ENCODE measurements around the gene PCNX3.
"Not testable (repeated sequence)": the region's sequence is repeated elsewhere in the genome, so short reads cannot be mapped to it uniquely, and the experiment has no call there.

PCNX3 gene

DNA sequence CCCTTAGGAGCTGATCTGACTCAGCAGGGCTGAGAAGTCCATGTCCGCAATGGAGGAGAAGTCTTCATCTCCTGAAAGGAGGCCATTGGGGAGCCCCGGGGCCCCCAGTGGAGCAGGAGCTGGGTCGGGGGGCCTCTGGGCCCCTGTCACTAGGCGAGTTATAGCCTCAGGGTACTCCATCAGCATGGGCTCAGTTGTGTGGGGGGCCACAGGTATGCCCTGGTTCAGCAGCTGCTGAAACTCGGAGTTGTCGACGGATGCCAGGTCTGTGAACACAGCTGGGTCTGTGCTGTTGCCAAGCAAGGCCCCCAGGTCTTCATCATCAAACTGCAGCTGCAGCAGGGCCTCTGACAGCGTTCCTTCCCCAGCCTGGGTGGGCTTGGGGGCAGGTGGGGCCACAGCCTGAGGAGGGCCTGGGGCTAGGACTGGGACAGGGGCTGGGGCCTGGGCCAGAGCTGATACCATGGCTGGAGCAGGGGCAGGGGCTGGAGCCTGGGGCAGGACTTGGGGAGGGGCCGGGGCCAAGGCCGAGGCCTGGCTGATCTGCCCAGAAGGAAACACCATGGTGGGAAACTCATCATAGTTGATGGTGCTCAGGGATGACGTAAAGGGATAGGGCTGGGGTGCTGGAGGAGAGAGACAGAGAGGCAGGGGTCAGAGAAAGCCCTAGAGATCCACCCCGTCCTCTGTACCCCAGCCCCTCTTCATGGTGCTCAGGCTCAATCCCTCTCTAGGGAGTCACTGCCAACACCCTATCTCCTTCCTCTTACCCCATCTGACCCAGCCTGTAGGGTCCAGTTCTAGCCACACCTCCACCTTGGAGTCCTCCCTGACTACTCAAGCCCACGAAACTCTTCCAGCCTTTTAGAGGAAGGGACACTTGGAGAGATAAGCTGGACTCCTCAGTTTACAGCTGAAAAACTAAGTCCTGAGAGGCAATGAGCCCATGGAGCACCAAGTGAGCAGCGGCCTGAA is 39.1 kb downstream of the PCNX3 start:
- no peak for DNase-seq (ENCODE audit: low spot score)

GRCh38 chr11:65655570-65656332 is 40.2 kb downstream of the PCNX3 start:
- DNase-seq (ENCODE audit: low spot score): no peak

DNA sequence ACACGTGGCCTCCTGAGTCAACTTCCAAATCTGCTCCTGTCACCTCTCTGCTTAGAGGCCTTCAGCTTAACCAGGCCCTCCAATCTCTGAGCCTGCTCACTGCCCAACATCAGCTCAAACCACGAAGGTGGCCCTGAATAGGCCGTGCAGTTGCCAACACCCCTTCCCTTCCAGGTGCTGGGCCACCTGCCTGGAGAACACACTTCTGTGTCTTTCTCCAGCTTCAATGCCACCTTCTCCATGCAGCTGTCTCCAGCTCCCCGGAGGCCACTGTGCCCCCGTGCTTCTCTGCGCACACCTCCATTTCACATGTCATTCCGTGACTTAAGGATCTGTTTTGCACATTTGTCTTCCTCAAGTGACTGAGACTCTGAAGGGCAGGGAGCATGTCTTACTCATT is 41.9 kb downstream of the PCNX3 start:
- no peak for DNase-seq (ENCODE audit: low spot score)

DNA sequence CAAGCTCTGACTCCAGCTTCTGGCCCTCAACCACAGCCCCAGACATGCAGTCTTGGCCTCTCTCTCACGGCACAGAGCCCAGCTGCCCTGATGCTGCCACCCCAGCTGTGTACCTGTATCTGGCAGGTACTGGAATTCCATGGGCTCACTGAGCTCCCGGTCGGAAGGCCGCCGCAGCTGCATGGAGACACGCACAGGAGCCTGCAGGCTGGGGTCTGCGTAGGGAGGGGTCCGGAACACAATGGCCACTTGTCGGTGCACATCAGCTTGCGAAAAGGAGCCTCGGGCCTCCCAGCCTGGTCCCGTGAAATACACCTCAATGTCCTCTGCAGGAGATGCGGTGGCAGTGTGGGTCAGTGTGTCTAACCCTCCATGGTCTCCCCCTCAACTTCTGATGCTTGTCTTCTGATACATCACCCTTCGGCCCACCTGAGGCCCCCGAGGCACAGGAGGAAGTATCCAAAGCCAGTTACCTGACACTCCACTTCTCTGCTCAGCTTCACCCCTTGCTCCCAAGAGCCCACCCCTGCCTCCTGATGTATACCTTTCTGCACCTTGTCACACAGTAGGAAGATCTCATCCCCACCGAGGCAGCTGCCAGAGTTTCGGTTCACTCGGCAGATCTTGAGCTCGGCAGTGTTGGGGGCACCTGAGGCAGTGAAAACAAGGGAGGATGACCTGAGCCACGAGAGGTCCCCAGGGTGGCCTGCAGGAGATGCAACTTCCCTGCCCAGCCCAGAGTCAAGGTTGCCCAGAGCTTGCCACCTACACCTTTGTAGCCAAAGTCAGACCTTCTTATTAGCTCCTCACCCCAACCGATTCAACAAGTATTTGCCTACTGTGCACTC is 42.8 kb downstream of the PCNX3 start:
- DNase-seq (ENCODE audit: low spot score): no peak

GRCh38 chr11:65660038-65660437 is 44.5 kb downstream of the PCNX3 start:
- no peak for DNase-seq (ENCODE audit: low spot score)

DNA sequence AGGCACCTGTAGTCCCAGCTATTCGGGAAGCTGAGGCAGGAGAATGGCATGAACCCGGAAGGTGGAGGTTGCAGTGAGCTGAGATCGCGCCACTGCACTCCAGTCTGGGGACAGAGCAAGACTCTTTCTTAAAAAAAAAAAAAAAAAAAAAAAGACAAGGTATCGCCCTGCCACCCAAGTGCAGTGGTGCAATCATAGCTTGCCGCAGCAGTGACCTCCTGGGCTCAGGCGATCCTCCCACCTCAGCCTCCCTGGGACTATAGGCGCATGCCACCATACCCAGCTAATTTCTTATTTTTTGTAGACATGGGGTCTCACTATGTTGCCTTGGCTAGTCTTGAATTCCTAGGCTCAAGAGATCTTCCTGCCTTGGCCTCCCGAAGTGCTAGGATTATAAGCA is 45.3 kb downstream of the PCNX3 start:
- not testable (repeated sequence) for DNase-seq (ENCODE audit: low spot score)

DNA sequence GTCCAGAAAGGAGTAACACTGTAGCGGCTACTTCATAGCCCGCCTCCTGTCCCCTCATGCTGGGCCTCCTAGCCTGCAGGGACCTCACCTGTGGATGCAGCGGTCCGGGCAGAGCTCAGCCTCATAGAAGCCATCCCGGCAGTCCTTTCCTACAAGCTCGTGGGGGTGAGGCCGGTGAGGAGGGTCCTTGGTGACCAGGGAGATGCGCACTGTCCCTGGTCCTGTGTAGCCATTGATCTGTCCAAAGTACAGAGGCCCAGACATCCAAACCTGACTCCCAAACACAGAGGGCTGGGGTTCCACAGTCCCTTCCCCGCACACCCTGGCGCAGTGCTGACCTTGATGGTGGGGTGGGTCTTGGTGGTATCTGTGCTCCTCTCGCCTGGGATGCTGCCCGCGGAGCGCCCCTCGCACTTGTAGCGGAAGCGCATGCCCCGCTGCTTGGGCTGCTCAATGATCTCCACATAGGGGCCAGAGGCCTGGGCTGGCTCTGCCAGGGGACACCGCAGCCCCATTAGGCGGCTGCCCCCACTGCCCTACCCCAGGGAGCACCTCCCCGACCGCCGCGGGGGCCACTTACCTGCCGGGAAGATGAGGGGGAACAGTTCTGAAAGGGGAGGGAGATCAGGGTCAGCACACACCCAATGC is 46.1 kb downstream of the PCNX3 start:
- no peak for DNase-seq (ENCODE audit: low spot score)

DNA sequence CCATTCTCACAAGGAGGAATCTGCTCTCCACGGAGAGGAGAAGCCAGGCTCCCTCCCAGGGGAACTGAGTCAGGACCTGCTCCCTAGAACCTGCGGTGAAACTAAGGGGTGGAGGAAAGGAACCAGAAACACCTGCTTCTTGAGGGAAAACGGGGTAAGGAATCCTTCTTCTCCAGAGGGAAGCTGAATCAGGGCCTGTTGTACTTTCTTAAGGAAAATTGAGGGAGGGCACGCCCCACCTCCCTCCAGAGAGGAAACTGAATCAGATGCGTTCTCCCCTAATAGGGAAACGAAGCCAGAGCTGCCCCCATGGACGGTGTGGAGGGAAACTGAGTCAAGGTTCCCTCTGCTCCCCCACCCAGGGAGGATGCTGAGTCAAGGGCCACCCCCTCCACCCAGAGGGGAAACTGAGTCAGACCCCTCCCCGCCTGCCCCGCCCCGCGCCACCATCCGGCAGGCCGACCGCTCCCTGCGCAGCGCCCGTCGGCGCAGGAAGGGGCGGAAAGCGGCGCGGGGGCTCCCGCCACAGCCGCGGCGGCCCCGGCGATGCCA is 46.7 kb downstream of the PCNX3 start:
- DNase-seq (ENCODE audit: low spot score): no peak

- DNase-seq (ENCODE audit: low spot score): peak; percentile 88
Measured at GRCh38 chr11:65662799-65663638, 47.4 kb downstream of the PCNX3 start, which contains the start of gene RELA. Gene RELA, minus strand, starts transcription at chr11:65662916. Its CDS starts 84 bp downstream, at chr11:65662832.

GRCh38 chr11:65663639-65664200 is 48.1 kb downstream of the PCNX3 start:
- DNase-seq (ENCODE audit: low spot score): peak; percentile 48

GRCh38 chr11:65672180-65672860 is 56.7 kb downstream of the PCNX3 start:
- DNase-seq (ENCODE audit: low spot score): no peak

DNA sequence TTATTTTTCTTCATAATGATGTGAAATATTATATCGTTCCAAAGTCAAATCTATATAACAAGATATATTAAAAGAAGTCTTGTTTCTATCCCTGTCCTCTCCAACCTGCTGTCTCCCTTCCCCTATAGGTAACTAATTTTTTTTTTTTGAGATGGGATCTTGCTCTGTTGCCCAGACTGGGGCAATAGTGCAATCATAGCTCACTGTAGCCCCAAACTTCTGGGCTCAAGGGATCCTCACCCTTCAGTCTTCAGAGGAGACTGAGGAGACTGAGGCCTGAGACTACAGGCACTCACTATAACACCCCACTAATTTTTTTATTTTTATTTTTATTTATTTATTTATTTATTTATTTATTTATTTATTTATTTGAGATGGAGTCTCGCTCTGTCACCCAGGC is 57.4 kb downstream of the PCNX3 start:
- no peak for DNase-seq (ENCODE audit: low spot score)

- no peak for DNase-seq (ENCODE audit: low spot score)
Measured at GRCh38 chr11:65680192-65680743, 64.7 kb downstream of the PCNX3 start.

- not testable (repeated sequence) for DNase-seq (ENCODE audit: low spot score)
Measured at GRCh38 chr11:65683480-65683879, 67.9 kb downstream of the PCNX3 start.

DNA sequence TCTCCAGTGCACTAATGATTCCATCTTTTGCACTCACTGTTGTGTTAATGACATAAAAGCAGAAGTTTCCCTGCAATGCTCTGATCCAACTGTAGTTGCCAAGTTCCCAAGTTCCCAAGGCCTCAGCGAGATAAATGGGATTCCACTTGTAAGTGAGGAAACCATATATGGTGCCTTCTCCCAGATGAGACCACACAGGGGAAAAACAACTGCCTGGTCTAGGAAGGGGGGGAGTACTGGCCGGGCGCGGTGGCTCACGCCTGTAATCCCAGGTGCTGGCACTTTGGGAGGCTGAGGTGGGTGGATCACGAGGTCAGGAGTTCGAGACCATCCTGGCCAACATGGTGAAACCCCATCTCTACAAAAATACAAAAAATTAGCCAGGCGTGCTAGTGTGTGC is 70.4 kb downstream of the PCNX3 start:
- no peak for DNase-seq (ENCODE audit: low spot score)

Data from cerebellar cortex (tissue), 1 donor.